NCI-H345 treated with DMSO at 0.1 percent for 48 hours (cell line): ENCODE measurements around the gene KRTAP20-3.

Experiments
- DNase-seq: peaks from one replicate; lab custom pipeline; 2025; ENCODE audit not compliant: unreplicated experiment; lab: John Stamatoyannopoulos, UW

Gene KRTAP20-3

GRCh38 chr21:30642564-30642963 is at the start of gene KRTAP20-3:
KRTAP20-3 (plus strand) TSS chr21:30642864.
- DNase-seq = no peak

GRCh38 chr21:30598802-30599201 is 43.9 kb upstream of the KRTAP20-3 start, which contains the start of gene KRTAP6-2:
KRTAP6-2 (minus strand) TSS chr21:30598902; CDS start chr21:30598874, 28 bp downstream.
- DNase-seq = no peak

DNA sequence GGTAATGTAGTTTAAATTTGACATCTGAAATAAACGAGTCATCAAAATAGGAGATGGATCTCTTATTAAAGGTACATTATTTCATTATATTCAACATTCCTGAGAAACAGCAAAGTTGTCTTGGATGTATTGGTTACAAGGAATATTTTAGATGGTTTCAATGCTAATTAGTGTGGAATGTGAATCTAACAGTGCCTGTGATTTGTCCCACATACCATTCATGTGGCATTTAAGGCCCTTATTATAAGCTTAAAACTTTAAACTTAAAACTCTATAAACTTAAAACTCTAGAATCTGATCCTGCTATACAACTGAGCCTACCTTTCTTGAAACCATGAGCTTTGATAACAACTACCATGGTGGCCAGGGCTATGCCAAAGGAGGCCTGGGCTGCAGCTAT is 41.9 kb upstream of the KRTAP20-3 start, which contains the start of gene KRTAP22-1:
Gene KRTAP22-1, plus strand, starts transcription at position 301 of the 400 bp plus-strand sequence.
- no peak for DNase-seq

DNA sequence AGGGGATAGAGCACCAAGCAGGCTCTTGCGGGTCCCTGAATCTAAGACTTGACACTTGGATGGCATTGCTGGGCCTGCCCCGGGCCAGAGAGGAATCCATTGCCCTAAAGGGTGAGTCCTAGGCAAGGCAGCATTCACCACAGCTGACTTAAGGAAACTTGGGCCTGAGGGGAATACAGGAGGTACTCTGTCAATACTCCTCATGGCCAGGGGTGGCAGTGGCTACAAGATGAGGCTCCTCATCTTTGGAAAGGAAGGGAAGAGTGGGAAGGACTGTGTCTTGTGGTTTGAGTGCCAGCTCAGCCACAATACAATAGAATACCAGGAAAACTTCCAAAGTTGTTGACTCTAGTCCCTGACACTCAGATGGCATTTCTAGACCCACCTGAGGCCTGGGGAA is 36.7 kb upstream of the KRTAP20-3 start:
- DNase-seq = no peak

- DNase-seq = no peak
Measured at GRCh38 chr21:30612132-30612531, 30.5 kb upstream of the KRTAP20-3 start.

DNA sequence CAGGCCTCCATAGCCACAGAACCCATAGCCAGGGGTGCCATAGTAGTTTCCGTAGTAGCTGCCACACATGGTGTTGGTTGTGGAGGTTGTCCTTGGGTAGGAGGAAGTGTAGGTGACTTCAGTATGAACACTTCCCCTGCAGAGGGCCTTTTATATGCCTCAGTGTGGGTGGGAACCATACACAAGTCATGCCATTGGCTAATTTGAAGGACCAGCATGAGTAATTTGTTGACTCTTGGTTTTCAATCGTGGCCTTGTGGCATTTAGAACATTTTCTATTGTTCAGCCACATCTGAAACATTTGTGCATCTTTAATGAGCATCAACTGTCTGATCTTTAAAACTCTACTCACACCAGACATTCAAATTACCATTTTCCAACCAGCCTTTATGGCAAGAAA is 28.8 kb upstream of the KRTAP20-3 start, which contains the start of gene KRTAP6-1:
Gene KRTAP6-1, minus strand, starts transcription at position 95 of the 400 bp plus-strand sequence. Its CDS starts 26 bp downstream, at position 69.
- DNase-seq = no peak

- DNase-seq = no peak
Measured at GRCh38 chr21:30615199-30615598, 27.5 kb upstream of the KRTAP20-3 start.

- no peak for DNase-seq
Measured at GRCh38 chr21:30616125-30616524, 26.5 kb upstream of the KRTAP20-3 start, which contains the start of gene KRTAP20-1. KRTAP20-1 (plus strand) TSS chr21:30616425; CDS start chr21:30616455, 30 bp downstream.

- no peak for DNase-seq
Measured at GRCh38 chr21:30620080-30620479, 22.6 kb upstream of the KRTAP20-3 start.

DNA sequence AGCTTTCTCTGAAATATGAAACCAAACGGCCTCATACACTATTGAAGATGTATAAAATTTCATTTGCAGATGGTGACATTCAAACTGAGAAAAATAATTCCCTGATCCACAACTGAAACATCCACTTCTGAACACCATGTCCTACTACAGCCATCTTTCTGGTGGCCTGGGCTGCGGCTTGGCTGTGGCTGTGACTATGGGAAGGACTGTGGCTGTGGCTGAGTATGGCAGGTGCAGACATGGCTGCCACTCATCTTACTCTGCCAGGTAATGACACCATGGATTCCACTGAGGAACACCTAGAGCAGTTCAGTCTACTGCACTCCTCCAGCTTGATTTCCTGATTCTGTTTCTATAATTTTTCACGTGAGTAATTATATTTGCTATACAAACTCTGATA is 22.1 kb upstream of the KRTAP20-3 start, which contains the start of gene KRTAP20-4:
Gene KRTAP20-4, plus strand, starts transcription at position 106 of the 400 bp plus-strand sequence.
- no peak for DNase-seq

- no peak for DNase-seq
Measured at GRCh38 chr21:30623362-30623761, 19.3 kb upstream of the KRTAP20-3 start.

- DNase-seq = no peak
Measured at GRCh38 chr21:30625449-30626165, 17.1 kb upstream of the KRTAP20-3 start.

DNA sequence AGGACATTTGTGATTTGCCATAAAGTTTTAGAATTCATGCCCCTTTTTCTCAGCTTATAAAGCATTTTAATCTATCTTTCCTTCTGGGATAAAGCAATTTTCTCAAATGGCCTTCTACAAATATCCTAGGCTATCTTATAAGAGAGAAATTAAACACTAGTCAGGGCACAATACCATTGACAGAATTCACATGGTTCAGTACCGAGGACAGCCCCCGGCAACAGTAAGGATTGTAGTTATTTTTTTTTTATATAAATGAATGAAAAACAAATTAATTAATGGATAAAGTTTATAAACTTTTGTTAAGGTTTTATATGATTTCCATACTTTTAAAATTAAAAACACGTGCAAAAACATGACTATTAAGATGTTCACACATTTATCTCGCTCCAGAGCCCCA is 14.6 kb upstream of the KRTAP20-3 start:
- no peak for DNase-seq

DNA sequence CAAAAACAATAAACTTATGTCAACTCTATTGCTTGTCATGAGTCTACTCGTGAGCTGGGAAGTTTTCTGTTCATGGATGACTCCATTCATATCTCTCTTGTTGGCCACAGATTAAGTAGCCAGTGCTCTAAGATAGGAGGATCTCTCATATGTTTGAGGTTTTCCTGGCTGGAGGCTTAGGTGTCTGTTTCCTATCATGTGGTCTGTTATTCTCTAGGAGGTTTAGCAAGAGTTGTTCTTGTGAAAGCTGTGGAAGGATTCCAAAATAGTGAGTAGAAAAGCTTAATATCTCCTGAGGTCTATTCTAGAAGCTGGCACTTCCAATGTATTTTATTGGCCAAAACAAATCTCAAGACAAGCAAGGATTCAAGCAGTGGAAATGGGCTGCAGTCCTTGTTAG is 13.5 kb upstream of the KRTAP20-3 start:
- DNase-seq = no peak

DNA sequence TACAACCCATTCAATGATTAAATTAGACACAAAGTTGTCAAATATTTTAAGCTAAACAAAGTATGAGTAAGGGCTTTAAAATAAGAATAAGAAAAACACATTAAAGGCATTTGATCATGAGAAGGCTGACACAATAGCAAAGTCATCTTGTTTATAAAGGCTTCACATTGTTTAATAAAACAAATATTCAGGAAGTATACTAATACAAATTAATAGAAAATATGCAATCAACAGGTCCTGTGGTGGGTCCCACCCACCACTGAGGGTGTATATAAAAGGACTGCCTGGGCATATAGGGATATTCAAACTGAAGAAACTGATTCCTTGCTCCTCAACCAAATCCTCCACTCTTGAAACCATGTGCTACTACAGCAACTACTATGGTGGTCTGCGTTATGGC is 7.8 kb upstream of the KRTAP20-3 start, which contains the start of gene KRTAP20-2:
Gene KRTAP20-2, plus strand, starts transcription at position 301 of the 400 bp plus-strand sequence. Its CDS starts 58 bp downstream, at position 359.
- DNase-seq = no peak

DNA sequence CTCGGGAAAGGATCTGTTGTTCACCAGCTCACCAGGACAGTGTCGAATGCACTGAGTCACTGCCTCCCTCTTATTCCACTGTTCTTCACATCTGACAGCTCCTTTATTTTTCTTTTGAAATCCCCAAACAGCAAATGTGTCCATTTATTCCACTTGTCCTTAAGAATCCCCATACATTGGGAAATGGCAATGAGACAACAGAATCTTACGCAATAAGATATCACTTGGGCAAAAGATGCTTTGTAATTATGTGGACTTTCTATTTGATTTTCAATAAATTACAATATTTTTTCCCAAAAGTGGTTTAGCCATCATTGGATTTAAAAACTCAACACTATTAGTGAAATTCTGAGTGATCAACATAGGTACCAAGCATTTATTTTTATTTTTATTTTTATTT is 4.0 kb upstream of the KRTAP20-3 start:
- no peak for DNase-seq

DNA sequence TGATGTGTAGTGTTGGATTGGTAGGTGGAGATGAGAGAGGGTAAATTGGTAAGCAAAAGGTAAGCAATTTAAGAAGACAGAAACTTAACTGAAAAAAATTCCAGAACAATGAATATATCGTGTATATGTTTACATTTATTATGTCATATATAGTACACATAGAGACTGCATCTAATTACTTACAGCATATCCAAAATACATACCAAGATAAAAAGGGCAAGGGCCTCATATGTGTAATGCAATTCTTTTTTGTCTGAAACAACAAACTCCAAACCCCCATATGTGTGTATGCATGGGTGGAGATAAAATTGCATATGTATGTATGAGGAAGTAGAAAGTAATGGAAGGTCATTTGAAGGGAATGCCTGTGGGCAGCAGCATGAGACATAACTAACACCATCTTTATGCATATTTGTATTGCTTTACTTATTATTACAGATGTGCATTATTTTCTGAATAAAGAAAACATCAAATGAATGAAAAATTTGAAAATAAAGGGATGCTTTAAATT is 4.3 kb downstream of the KRTAP20-3 start:
- DNase-seq = no peak

DNA sequence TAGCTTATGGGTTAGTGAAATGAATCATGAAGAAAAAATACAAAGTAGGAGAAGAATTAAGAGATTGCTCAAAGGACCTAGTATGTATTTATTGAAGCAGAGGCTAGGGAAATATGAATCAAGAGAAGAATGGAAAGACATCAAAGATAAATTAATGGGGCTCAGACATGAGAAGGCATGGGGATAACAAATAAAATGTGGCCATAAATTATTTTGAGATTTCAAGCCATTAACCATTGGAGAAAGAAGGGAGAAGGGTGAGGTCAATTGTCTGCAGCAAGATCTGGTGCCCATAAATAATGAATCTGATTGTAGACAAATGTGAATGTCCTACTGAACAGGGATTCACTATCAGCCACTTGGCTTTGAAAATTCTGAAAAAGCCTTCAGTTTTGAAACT is 10.2 kb downstream of the KRTAP20-3 start:
- no peak for DNase-seq

DNA sequence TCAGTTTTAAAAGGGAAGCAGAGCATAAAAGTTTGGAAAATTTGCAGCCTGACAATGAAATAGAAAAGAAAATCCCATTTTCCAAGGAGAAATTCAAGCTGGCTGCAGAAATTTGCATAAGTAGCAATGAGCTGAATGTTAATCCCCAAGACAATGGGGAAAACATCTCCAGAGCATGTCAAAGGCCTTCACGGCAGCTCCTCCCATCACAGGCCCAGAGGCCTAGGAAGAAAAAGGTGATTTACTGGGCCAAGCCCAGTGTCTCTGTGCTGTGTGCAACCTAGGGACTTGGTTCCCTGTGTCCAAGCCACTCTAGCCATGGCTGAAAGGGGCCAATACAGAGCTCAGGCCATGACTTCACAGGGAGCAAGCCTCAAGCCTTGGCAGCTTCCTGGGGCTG is 26.1 kb downstream of the KRTAP20-3 start:
- DNase-seq = no peak

DNA sequence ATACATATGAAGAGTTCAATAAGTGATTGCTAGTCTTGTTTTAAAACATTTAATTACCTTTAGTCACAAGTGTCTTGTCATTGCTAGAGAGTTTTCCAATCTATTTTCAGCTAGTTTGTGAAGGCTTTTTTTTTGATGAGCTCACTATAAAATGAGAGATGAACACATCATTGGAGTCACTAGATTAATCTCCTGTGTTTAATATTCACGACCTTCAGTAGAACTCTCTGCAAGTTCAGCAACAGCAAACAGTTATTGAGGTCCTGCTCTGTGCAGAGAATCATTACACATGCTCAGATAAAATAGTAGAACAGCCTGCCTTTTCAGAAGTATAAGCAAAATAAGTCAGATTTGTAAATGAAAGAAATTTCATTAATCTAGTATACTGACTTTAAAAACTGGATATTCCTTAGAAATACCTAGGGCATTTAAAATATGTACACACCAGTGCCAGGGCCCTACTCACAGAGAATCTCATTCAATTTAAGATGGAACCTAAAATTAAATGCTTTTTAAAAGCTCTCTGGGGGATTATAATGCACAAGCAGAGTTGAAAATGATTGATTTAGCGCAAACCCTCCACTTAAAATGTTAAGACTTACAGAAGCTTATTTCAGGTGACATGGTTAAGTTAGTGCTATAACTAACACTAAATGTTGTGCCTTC is 30.5 kb downstream of the KRTAP20-3 start:
- no peak for DNase-seq

GRCh38 chr21:30674312-30674711 is 31.6 kb downstream of the KRTAP20-3 start:
- no peak for DNase-seq

DNA sequence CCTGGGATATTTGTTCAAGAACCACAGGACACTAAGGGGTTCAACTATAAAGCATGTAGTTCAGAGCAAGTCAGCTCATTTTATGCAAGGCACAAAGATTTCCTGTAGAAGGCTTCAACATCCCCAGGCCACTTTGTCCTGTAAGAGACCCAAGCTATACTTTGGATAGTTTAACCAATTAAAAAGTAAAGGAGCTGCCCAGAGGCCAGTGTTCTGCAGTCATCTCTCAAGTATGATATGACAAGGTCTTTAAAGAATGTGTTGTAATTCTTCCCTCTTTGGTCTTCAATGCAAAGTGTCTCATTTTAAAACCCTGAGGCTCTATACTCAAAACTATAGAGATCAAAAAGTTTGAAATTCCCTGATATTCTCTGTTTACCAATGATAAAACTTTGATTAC is 34.1 kb downstream of the KRTAP20-3 start:
- no peak for DNase-seq
